ENCODE results near the gene CYP2C19. TPM values are rescaled to one million over a fixed set of nuclear protein-coding genes. Genes with fewer than 3 reads are reported as not detected.

The CYP2C19 gene
- total and polyA plus RNA-seq, 4 experiments from 2014 or later: 0.22 TPM; not detected in 3

DNA sequence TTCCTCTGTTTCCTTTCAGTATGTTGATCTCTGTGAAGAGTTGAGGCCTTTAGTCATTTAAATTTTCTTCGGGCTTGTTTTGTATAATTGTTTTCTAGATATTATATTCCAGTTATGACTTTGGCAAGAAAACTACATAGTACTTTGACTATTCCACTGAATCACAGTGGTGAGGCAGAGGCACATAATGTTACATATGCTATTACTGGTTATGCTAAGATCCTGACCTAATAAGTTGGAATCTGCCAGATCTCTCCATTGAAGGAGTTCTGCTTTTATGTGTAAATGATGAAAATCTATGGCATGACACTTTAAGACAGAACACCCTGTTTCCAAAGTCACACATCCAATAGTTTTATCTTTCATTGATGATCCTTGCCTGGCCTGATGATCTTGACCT, 83.7 kb downstream of the CYP2C19 start:
- Histone ChIP-seq H3K4me3 (ENCODE audit: low read length in 2 of 2) (no peak overlapping the region), H3K4me1 (ENCODE audit: insufficient read depth, low read length) (no peaks in the 10 kb centered on the region), H3K9me3 (ENCODE audit: control insufficient read depth in 1 of 2, low read length in 2 of 2) (no peaks in the 10 kb centered on the region), H3K27ac (ENCODE audit: low read depth, low read length) (no peak overlapping the region), H3K36me3 (ENCODE audit: insufficient read depth, low read length) (no peaks in the 10 kb centered on the region), H3K27me3 (ENCODE audit: insufficient read depth, low read length) (no peaks in the 10 kb centered on the region)
- ChIA-PET POLR2A (ENCODE audit: partially characterized antibody) (no interaction called here), CTCF (ENCODE audit: partially characterized antibody) (no interaction called here)
- DNase-seq: no peak
- Mint-ChIP-seq H3K4me3 (no peak overlapping the region), H3K27me3 (no peaks in the 10 kb centered on the region), H3K4me1 (no peaks in the 10 kb centered on the region), H3K36me3 (no peaks in the 10 kb centered on the region), H3K9me3 (peaks cover 0 to 6% (median under 1%) of the 10 kb centered on the region in 8 donors), H3K27ac (no peak overlapping the region)
- intact Hi-C loops (cut with micrococcal nuclease): no loop called here

DNA sequence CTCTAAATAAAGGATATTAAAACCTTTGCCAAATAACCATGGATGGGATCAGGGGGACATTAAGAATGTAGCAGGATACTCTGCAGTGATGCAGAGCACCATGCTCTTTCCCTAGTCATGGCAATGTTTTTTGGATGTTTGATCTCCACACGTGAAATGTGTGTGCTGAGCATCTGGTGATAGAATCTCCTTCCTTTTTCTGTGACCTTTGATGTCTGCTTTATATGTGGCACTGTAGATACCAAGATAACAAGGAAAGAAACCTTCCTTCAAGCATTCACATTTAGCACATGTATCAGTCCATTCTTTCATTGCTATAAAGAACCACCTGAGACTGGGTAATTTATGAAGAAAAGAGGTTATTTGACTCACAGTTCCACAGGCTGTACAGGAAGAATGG, 88.3 kb downstream of the CYP2C19 start:
- Histone ChIP-seq H3K9me3 (ENCODE audit: control insufficient read depth in 1 of 2, low read length in 2 of 2) (no peaks in the 10 kb centered on the region), H3K27ac (ENCODE audit: low read depth, low read length) (no peak overlapping the region), H3K36me3 (ENCODE audit: insufficient read depth, low read length) (no peaks in the 10 kb centered on the region), H3K27me3 (ENCODE audit: insufficient read depth, low read length) (no peaks in the 10 kb centered on the region), H3K4me3 (ENCODE audit: low read length in 2 of 2) (no peak overlapping the region), H3K4me1 (ENCODE audit: insufficient read depth, low read length) (no peaks in the 10 kb centered on the region)
- Mint-ChIP-seq H3K36me3 (no peaks in the 10 kb centered on the region), H3K27ac (no peak overlapping the region), H3K27me3 (no peaks in the 10 kb centered on the region), H3K4me1 (no peaks in the 10 kb centered on the region), H3K9me3 (peaks cover 0 to 7% (median under 1%) of the 10 kb centered on the region in 8 donors), H3K4me3 (no peak overlapping the region)
- intact Hi-C loops (cut with micrococcal nuclease): no loop called here
- DNase-seq: no peak
- CTCF ChIA-PET (ENCODE audit: partially characterized antibody): no interaction called here
- POLR2A ChIA-PET (ENCODE audit: partially characterized antibody): no interaction called here

DNA sequence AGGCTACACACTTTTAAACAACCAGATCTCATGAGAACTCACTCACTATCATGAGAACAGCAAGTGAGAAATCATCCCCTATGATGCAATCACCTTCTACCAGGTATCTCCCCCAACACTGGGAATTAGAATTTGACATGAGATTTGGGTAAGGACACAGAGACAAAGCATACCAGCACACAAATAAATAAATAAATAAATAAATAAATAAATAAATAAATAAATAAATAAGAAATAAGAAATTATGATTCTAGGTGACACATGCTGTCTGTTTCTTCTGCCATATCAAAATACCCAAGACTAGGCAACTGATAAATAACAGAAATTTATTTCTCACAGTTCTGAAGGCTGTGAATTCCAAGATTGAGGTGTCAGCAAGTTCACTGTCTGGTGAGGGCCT, 88.8 kb downstream of the CYP2C19 start:
- intact Hi-C loops (cut with micrococcal nuclease): no loop called here

DNA sequence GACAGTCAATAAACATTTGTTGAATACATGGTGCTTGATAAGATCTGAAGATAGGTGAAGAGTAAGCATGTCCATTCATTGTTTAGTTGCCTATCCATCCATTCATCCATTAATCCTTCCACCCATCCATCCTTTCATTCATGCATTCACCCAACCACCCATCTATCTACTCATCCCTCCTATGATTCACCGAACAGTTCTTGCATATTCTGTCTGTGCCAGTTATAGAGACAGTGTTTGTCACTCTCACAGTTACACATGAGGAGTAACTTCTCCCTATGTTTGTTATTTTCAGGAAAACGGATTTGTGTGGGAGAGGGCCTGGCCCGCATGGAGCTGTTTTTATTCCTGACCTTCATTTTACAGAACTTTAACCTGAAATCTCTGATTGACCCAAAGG, 90.0 kb downstream of the CYP2C19 start:
- H3K27me3 ChIP-seq (ENCODE audit: insufficient read depth, low read length): no peaks in the 10 kb centered on the region
- H3K4me1 ChIP-seq (ENCODE audit: insufficient read depth, low read length): no peaks in the 10 kb centered on the region
- H3K27ac ChIP-seq (ENCODE audit: low read depth, low read length): no peak overlapping the region
- no peaks in the 10 kb centered on the region for H3K27me3 Mint-ChIP-seq
- ChIA-PET POLR2A (ENCODE audit: partially characterized antibody) (no interaction called here), CTCF (ENCODE audit: partially characterized antibody) (no interaction called here)
- H3K4me1 Mint-ChIP-seq: no peaks in the 10 kb centered on the region
- H3K36me3 ChIP-seq (ENCODE audit: insufficient read depth, low read length): no peaks in the 10 kb centered on the region
- no peak overlapping the region for H3K4me3 ChIP-seq (ENCODE audit: low read length in 2 of 2)
- DNase-seq: no peak
- H3K9me3 ChIP-seq (ENCODE audit: control insufficient read depth in 1 of 2, low read length in 2 of 2): no peaks in the 10 kb centered on the region
- intact Hi-C loops (cut with micrococcal nuclease): no loop called here
- H3K4me3 Mint-ChIP-seq: no peak overlapping the region
- no peak overlapping the region for H3K27ac Mint-ChIP-seq
- H3K36me3 Mint-ChIP-seq: no peaks in the 10 kb centered on the region
- H3K9me3 Mint-ChIP-seq: peaks cover 0 to 7% (median under 1%) of the 10 kb centered on the region in 8 donors

More for the DNA sequence above, 88.8 kb downstream of the CYP2C19 start:
- POLR2A ChIA-PET (ENCODE audit: partially characterized antibody): no interaction called here
- Histone ChIP-seq H3K4me1 (ENCODE audit: insufficient read depth, low read length) (no peaks in the 10 kb centered on the region), H3K27ac (ENCODE audit: low read depth, low read length) (no peak overlapping the region), H3K27me3 (ENCODE audit: insufficient read depth, low read length) (no peaks in the 10 kb centered on the region), H3K4me3 (ENCODE audit: low read length in 2 of 2) (no peak overlapping the region), H3K9me3 (ENCODE audit: control insufficient read depth in 1 of 2, low read length in 2 of 2) (no peaks in the 10 kb centered on the region), H3K36me3 (ENCODE audit: insufficient read depth, low read length) (no peaks in the 10 kb centered on the region)
- no peak overlapping the region for H3K4me3 Mint-ChIP-seq
- peaks cover 0 to 7% (median under 1%) of the 10 kb centered on the region in 8 donors for H3K9me3 Mint-ChIP-seq
- no peaks in the 10 kb centered on the region for H3K4me1 Mint-ChIP-seq
- H3K36me3 Mint-ChIP-seq: no peaks in the 10 kb centered on the region
- no peaks in the 10 kb centered on the region for H3K27me3 Mint-ChIP-seq
- CTCF ChIA-PET (ENCODE audit: partially characterized antibody): no interaction called here
- DNase-seq: no peak
- no peak overlapping the region for H3K27ac Mint-ChIP-seq

DNA sequence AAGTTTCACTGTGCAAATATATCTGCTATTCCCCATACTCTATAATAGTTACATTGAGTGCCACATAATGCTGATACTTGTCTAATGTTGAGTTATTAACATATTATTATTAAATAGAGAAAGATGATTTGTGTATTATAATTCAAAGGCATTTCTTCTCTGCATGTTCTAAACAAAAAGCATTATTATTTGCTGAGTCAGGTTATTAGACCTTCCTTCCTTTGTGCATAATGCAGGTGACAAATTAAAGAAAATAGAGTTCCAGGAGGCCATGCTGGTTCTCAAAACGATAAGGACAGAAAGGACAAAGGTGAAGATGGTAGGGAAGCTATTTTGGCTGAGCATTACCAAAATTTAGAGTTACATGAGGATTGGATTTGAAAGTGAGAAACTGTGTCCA, 90.6 kb downstream of the CYP2C19 start:
- ChIA-PET CTCF (ENCODE audit: partially characterized antibody) (no interaction called here), POLR2A (ENCODE audit: partially characterized antibody) (no interaction called here)
- Histone ChIP-seq H3K36me3 (ENCODE audit: insufficient read depth, low read length) (no peaks in the 10 kb centered on the region), H3K27me3 (ENCODE audit: insufficient read depth, low read length) (no peaks in the 10 kb centered on the region), H3K27ac (ENCODE audit: low read depth, low read length) (no peak overlapping the region), H3K9me3 (ENCODE audit: control insufficient read depth in 1 of 2, low read length in 2 of 2) (no peaks in the 10 kb centered on the region), H3K4me1 (ENCODE audit: insufficient read depth, low read length) (no peaks in the 10 kb centered on the region), H3K4me3 (ENCODE audit: low read length in 2 of 2) (no peak overlapping the region)
- intact Hi-C loops (cut with micrococcal nuclease): no loop called here
- DNase-seq: no peak
- no peak overlapping the region for H3K27ac Mint-ChIP-seq
- H3K9me3 Mint-ChIP-seq: peaks cover 0 to 7% (median under 1%) of the 10 kb centered on the region in 8 donors
- no peaks in the 10 kb centered on the region for H3K4me1 Mint-ChIP-seq
- no peaks in the 10 kb centered on the region for H3K27me3 Mint-ChIP-seq
- H3K4me3 Mint-ChIP-seq: no peak overlapping the region
- no peaks in the 10 kb centered on the region for H3K36me3 Mint-ChIP-seq

DNA sequence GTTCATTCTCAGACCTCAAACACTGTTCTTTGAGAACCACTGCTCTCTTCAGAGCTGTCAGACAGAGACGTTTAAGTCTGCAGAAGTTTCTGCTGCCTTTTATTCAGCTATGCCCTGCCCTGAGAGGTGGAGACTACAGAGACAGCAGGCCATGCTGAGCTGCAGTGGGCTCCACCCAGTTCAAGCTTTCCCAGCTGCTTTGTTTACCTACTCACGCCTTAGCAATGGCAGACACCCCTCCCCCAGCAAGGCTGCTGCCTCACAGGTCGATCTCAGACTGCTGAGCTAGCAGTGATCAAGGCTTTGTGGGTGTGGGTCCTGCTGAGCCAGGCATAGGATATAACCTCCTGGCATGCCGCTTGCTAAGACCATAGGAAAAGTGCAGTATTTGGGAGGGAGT, 95.5 kb downstream of the CYP2C19 start:
- no peaks in the 10 kb centered on the region for H3K4me1 ChIP-seq (ENCODE audit: insufficient read depth, low read length)
- CTCF ChIA-PET (ENCODE audit: partially characterized antibody): no interaction called here
- no peaks in the 10 kb centered on the region for H3K27me3 ChIP-seq (ENCODE audit: insufficient read depth, low read length)
- H3K27me3 Mint-ChIP-seq: no peaks in the 10 kb centered on the region
- peaks cover 0 to 10% (median 0%) of the 10 kb centered on the region in 8 donors for H3K9me3 Mint-ChIP-seq
- intact Hi-C loops (cut with micrococcal nuclease): no loop called here
- no peak for DNase-seq
- H3K36me3 Mint-ChIP-seq: no peaks in the 10 kb centered on the region
- no peak overlapping the region for H3K27ac ChIP-seq (ENCODE audit: low read depth, low read length)
- H3K9me3 ChIP-seq (ENCODE audit: control insufficient read depth in 1 of 2, low read length in 2 of 2): no peaks in the 10 kb centered on the region
- H3K4me1 Mint-ChIP-seq: no peaks in the 10 kb centered on the region
- H3K4me3 ChIP-seq (ENCODE audit: low read length in 2 of 2): no peak overlapping the region
- H3K4me3 Mint-ChIP-seq: no peak overlapping the region
- H3K27ac Mint-ChIP-seq: no peak overlapping the region
- no peaks in the 10 kb centered on the region for H3K36me3 ChIP-seq (ENCODE audit: insufficient read depth, low read length)
- POLR2A ChIA-PET (ENCODE audit: partially characterized antibody): no interaction called here

DNA sequence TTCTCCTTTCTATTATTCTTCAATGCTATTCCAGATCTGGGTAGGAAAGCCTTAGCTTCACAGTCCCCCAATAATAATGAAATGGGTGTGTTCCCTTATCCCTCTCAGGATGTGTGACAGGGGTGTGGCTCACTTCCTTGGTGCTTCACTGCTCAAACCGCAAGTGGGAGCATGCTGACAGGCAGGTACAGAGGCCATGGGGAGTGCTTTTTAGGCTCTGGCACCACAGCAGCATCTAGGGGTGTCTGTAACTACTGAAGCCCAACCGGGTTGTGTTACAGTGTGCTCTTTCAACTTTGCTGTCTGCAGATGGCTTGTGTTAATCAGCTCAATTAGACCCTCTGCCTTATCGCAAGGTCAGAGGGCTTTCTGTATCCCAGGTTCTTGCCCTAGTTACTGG, 96.6 kb downstream of the CYP2C19 start:
- Histone ChIP-seq H3K27ac (ENCODE audit: low read depth, low read length) (no peak overlapping the region), H3K27me3 (ENCODE audit: insufficient read depth, low read length) (no peaks in the 10 kb centered on the region), H3K9me3 (ENCODE audit: control insufficient read depth in 1 of 2, low read length in 2 of 2) (no peaks in the 10 kb centered on the region), H3K4me3 (ENCODE audit: low read length in 2 of 2) (no peak overlapping the region), H3K4me1 (ENCODE audit: insufficient read depth, low read length) (no peaks in the 10 kb centered on the region), H3K36me3 (ENCODE audit: insufficient read depth, low read length) (no peaks in the 10 kb centered on the region)
- ChIA-PET POLR2A (ENCODE audit: partially characterized antibody) (no interaction called here), CTCF (ENCODE audit: partially characterized antibody) (no interaction called here)
- Mint-ChIP-seq H3K27me3 (no peaks in the 10 kb centered on the region), H3K4me1 (no peaks in the 10 kb centered on the region), H3K9me3 (peaks cover 0 to 10% (median 5%) of the 10 kb centered on the region in 8 donors), H3K36me3 (no peaks in the 10 kb centered on the region), H3K4me3 (no peak overlapping the region), H3K27ac (no peak overlapping the region)
- no peak for DNase-seq
- intact Hi-C loops (cut with micrococcal nuclease): no loop called here

DNA sequence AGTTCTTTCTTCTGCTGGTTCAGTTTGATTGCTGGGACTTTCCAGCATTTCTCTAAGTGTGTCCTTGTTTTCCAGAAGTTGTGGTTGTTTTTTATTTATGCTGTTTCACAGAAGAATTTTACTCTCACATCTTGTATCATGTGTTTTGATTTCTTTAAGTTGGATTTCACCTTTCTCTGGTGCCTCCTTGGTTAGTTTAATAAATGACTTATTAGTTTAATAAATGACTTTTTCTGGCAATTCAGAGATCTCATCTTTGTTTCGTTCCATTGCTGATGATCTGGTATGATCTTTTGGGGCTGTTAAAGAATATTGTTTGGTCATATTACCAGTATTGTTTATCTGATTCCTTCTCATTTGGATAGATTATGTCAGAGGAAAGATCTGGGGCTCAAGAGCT, 116.2 kb downstream of the CYP2C19 start:
- Mint-ChIP-seq H3K4me3 (no peak overlapping the region), H3K27ac (no peak overlapping the region), H3K36me3 (no peaks in the 10 kb centered on the region), H3K9me3 (peaks cover 2 to 12% (median 7%) of the 10 kb centered on the region in 8 donors), H3K27me3 (no peaks in the 10 kb centered on the region), H3K4me1 (no peaks in the 10 kb centered on the region)
- POLR2A ChIA-PET (ENCODE audit: partially characterized antibody): no interaction called here
- no peak for DNase-seq
- Histone ChIP-seq H3K9me3 (ENCODE audit: control insufficient read depth in 1 of 2, low read length in 2 of 2) (no peaks in the 10 kb centered on the region), H3K27ac (ENCODE audit: low read depth, low read length) (no peak overlapping the region), H3K4me1 (ENCODE audit: insufficient read depth, low read length) (no peaks in the 10 kb centered on the region), H3K4me3 (ENCODE audit: low read length in 2 of 2) (no peak overlapping the region), H3K27me3 (ENCODE audit: insufficient read depth, low read length) (no peaks in the 10 kb centered on the region), H3K36me3 (ENCODE audit: insufficient read depth, low read length) (no peaks in the 10 kb centered on the region)
- CTCF ChIA-PET (ENCODE audit: partially characterized antibody): no interaction called here
- intact Hi-C loops (cut with micrococcal nuclease): no loop called here

Measured in CD4-positive, alpha-beta memory T cell (primary cell).